CD4-positive, alpha-beta T cell treated with Interleukin-10 for 1 hour (primary cell): ENCODE results near the gene GNAS-AS1.

Experiments used
- DNase-seq: peaks from one replicate; pipeline ENCODE4 v3.0.0-alpha.2; 2020

Gene GNAS-AS1

DNA sequence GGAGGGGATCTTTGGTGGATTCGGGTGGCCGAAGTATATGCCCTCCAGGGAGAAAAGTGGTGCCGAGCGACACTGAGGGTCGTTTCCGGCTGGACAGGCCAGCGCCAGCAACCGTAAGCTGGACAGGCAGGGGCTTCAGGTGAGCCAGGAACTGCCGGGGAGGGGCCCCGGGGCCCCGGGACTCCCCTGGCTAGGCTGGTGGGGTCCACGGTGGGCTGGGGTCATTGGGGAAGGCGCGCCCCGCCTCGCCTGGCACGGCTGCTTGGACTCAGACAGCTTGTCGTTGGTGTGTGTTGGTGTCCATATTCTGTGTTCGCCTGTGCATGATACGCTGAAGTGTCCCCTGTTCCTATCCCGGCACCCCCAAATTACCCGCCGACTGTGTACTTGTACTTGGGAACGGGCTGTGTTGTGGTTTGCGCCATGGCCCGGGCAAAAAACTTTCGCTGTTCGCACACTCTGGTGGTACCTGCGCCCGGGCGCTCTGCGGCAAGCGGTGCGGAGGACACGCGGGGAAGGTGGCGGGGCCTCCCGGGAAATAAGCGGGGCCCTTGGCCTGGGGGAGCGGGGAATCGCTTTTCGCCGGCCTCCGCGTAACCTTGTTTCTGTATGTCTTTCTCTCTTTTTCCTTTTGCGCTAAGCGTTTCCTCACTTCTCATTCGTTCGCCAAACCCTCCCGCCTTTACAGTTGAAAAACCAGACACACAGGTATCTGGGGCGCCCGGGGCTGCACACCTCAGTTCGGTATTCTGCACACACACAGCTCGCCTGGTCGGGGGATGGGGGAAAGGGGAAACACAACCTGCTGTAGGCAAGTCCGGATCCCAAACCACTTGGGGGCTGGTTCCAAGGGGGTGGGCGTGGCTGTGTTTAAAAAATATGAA is 5.0 kb upstream of the GNAS-AS1 start:
- no peak for DNase-seq

DNA sequence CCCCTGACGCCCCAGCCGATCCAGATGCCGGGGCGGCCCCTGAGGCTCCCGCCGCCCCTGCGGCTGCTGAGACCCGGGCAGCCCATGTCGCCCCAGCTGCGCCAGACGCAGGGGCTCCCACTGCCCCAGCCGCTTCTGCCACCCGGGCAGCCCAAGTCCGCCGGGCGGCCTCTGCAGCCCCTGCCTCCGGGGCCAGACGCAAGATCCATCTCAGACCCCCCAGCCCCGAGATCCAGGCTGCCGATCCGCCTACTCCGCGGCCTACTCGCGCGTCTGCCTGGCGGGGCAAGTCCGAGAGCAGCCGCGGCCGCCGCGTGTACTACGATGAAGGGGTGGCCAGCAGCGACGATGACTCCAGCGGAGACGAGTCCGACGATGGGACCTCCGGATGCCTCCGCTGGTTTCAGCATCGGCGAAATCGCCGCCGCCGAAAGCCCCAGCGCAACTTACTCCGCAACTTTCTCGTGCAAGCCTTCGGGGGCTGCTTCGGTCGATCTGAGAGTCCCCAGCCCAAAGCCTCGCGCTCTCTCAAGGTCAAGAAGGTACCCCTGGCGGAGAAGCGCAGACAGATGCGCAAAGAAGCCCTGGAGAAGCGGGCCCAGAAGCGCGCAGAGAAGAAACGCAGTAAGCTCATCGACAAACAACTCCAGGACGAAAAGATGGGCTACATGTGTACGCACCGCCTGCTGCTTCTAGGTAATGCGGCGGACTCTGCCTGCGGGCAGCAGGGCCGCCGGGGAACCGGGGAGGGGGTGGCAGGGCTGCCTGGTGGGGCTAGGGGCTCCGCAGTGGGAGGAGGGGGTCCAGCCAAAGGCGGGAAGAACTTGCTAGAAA is 4.2 kb upstream of the GNAS-AS1 start:
- DNase-seq, result no peak

DNA sequence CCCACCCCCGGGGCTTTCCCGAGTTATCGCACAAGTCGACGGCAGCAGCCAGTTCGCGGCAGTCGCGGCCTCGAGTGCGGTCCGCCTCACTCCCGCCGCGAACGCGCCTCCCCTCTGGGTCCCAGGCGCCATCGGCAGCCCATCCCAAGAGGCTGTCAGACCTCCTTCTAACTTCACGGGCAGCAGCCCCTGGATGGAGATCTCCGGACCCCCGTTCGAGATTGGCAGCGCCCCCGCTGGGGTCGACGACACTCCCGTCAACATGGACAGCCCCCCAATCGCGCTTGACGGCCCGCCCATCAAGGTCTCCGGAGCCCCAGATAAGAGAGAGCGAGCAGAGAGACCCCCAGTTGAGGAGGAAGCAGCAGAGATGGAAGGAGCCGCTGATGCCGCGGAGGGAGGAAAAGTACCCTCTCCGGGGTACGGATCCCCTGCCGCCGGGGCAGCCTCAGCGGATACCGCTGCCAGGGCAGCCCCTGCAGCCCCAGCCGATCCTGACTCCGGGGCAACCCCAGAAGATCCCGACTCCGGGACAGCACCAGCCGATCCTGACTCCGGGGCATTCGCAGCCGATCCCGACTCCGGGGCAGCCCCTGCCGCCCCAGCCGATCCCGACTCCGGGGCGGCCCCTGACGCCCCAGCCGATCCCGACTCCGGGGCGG is 3.4 kb upstream of the GNAS-AS1 start:
- no peak for DNase-seq

DNA sequence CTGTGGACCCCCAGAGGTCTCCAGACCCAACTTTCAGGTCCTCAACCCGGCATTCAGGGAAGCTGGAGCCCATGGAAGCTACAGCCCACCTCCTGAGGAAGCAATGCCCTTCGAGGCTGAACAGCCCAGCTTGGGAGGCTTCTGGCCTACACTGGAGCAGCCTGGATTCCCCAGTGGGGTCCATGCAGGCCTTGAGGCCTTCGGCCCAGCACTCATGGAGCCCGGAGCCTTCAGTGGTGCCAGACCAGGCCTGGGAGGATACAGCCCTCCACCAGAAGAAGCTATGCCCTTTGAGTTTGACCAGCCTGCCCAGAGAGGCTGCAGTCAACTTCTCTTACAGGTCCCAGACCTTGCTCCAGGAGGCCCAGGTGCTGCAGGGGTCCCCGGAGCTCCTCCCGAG is 2.8 kb upstream of the GNAS-AS1 start:
- no peak for DNase-seq

DNA sequence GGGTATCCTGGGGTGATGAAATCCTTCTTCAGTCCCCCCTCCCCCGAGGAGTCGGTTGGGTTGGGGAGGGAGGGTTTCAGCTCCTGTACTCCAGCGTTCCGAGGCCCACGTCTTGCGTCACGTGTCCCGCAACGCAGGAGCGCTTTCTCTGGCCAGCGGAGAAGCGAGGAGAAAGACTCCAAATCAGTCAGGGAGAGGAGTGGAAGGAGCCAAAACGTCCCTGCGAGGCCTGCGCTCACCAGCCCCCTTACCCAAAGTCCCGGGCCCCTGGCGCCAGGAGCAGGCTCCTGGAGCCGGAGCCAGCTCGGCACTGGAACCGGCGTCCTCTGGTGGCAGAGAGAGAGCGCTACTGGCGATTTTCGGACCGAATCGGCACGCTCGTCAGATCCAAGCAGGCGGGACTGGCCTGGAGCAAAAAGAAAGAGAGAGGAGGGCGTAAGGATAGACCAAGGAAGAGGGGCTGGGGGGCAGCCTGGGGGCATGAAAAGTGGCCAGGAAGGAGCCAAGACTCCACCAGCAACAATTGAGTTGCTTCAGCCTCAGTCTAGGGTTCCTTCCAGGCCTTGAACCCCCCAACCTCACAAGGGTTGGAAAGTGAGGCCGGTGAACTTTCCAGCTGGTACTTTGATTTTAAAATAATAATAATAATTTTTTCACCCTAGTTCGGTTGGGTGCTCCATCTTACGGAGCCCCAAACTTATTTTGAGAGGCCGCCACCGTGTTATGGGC is 2.0 kb upstream of the GNAS-AS1 start, which contains the start of gene GNAS:
TSS of gene GNAS (plus strand) at position 174 of the 729 bp plus-strand sequence.
- DNase-seq, result peak; percentile 60

DNA sequence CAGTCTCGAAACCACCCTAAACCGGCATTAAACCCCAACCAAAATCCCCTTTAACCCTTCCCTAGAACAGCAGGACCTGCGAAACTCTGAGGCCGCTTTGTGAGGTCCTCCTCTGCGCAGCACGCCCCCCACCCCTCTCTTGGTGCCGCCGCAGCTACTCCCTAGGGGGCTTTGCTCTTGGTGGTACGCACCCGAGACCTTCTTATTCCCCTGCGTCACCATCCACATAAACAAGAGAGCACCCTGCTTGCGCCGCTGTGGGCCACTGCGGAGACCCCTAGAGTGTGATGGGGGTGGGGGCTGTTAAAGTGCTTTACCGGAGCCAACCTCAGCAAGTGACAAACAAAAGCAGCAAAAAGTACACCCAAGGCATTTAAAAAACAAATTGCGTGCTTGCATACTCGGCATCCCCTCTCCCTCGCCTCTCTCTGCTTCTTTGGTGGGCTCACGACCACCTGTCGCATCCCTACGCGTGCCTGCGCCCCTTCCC is 1.3 kb upstream of the GNAS-AS1 start:
- DNase-seq, result no peak

DNA sequence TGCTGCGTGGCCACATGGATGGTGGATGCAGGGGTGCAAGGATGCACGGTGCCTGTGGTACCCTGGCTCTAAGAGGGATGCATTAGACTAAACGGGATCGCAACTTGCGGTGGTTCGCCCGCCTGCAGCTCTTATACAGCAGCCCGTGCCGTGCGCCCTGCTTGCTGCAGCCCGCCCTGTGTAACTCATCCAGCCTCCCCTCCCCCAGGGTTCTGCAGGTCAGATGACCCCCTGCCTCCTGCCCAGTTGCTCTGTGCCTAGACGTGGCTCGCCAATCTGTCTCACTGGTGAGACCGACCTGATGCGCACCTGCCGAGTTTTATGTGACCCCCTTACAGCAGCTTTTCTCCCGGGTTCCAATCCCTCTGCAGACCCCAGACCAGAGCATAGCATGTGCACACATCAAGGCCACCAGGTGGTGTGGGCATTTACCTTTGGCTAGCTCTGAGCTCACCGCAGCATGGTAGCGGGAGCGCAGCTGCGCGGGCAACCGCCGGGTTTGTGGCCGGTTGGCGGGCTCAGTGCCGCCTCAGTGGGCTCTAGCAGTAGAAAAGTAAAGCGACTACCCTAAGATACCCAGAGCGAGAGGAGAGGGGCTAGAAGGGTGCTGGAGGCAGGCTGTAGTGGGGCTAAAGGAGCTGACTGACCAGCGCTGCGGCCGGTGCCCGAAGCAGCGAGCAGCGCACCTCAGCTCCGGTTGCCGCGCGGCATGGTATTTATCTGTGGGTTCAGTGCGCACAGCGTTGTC is 693 bp upstream of the GNAS-AS1 start:
- no peak for DNase-seq

DNA sequence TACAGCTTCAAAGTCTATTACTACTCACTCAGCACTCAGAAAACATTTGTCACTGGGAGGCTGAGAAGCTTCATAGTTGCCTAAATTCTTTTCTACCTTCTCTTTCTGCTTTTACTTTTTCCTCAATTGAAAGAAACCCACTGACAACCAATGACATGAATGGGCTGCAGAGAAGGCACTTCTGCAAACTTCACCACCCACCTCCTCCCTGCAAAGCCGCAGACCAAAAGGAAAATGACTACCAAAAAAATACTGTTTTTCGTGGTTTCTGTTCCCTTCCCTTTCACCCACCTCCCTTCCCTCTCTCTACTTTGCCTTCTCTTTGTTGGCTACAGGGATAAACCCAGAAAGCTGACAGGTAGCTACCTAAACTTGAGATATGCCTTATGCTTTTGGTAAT is 3.2 kb downstream of the GNAS-AS1 start:
- no peak for DNase-seq

DNA sequence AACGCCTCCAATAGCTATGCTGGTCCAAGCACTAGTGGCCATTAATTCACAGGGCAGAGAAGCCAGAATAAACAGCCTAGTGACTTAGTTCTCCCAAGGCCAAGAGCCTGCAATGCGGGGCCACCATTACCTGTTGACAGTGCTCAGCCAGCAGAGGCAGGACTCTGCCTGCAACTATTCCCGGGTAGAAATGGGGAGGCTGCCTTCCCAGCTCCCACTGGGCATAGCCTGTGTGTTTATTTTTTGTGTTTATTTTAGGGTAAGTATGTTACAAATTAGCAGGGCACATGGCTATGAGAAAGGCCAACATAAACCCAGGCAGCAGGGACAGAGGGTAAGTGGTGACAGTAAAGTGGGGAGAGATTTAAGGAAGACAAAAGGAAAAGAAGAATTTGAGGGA is 5.0 kb downstream of the GNAS-AS1 start:
- no peak for DNase-seq

DNA sequence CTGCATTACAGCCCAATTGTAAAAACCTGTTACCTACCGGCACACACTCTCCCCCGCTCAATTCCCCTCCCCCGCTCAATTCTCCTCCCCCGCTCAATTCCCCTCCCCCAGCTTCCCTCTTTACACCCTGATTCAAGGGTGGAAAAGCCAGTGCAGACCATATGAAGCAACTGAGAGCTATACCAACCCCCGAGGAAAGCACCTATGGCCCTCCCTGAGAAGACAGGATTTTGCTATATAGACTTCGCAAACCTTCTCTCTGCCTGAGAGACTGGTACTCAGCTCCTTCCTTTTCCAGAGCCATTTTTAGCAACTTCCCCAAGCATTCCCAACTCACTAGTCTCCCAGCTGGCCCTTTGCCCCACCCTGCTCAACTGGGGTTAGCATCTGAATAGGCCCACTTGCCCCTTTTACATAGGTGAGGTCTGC is 7.6 kb downstream of the GNAS-AS1 start:
- no peak for DNase-seq

DNA sequence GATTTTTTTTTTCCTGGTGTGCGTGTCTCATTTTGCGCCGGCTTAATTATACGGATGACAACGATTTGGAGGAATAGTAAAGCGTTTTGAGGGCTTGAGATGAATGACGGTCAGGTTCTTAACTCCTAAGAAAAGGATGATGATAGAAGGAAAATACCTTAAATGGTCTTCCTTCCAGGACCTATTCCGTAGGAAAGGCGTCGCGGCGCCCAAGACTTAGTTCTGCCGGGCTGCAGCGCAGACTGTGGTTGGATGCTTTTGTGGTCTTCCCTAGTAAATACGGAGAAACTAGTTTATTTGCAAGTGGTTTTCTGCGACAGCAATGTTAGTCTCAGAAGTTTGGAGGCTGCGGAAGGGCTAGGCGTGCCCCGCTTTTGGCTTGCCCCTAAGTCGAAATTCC is 8.4 kb downstream of the GNAS-AS1 start:
- DNase-seq, result no peak

DNA sequence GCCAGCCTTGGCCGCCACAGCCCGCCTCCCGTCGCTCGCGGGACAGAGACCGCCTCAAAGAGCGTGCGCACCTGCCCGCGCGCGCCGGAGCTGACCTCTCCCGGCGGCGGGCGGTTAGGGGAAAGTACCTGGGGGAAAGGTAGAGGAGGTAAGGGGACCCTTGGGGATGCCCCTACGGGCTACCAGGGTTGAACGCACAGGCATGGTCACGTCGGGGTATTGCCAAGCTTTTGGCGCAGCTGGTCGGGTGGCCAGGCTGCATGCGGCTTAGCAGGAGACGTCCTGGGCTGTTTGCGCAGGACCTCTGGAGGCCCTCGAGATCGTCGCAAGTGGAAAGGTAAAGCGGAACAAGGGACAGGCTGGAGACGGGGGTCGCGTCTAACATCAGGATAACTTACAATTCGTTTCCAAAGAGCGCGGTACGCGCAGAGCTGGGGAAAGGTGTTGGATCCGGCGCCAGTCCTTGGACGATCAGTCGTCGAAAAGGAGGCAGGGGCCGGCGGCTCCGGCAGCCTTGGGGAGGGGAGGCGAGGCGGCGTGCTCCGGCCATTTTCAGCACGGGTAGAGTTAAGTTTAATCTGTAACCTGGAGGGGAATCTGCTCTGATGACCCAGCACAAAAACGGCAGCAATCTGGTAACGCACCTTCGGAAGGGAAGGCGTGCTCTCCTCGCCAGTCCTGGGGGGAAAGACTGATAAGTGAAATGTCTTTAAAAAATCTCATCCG is 9.0 kb downstream of the GNAS-AS1 start:
- no peak for DNase-seq

DNA sequence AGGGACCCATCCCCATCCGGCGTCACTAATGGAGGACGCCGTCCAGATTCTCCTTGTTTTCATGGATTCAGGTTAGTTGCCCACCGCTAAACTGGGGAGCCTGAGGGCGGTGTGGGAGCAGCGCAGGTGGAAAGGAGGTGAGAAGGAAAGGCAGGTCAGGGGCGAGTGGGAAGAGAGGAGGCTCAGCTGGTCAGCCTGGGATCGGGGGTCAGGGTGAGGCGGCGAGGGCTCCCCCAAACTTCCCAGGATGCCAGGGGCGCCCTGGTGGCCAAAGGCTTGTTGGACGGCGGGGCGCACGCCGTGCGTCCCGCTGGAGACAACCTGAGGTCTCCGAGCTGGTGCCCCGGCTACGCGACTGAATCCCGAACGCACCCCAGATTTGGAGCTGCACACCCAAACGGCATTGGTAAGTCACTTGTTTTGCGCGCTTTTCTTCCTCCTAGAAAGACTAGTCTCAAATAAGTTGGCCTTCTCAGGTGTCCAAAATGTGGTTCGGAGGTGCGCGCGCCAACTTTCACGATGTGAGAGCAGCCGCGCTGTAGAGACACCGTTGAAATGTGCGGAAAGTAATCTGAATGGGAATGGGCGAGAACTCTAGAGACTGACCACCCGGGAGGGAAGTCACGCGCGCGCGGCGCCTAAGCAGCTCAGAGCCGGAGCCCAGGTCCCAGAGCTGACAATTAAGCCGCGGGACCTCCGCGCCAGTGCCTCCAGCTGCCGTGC is 9.7 kb downstream of the GNAS-AS1 start:
- DNase-seq, result no peak

DNA sequence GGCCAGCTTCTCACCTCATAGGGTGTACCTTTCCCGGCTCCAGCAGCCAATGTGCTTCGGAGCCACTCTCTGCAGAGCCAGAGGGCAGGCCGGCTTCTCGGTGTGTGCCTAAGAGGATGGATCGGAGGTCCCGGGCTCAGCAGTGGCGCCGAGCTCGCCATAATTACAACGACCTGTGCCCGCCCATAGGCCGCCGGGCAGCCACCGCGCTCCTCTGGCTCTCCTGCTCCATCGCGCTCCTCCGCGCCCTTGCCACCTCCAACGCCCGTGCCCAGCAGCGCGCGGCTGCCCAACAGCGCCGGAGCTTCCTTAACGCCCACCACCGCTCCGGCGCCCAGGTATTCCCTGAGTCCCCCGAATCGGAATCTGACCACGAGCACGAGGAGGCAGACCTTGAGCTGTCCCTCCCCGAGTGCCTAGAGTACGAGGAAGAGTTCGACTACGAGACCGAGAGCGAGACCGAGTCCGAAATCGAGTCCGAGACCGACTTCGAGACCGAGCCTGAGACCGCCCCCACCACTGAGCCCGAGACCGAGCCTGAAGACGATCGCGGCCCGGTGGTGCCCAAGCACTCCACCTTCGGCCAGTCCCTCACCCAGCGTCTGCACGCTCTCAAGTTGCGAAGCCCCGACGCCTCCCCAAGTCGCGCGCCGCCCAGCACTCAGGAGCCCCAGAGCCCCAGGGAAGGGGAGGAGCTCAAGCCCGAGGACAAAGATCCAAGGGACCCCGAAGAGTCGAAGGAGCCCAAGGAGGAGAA is 10.5 kb downstream of the GNAS-AS1 start:
- DNase-seq, result no peak

DNA sequence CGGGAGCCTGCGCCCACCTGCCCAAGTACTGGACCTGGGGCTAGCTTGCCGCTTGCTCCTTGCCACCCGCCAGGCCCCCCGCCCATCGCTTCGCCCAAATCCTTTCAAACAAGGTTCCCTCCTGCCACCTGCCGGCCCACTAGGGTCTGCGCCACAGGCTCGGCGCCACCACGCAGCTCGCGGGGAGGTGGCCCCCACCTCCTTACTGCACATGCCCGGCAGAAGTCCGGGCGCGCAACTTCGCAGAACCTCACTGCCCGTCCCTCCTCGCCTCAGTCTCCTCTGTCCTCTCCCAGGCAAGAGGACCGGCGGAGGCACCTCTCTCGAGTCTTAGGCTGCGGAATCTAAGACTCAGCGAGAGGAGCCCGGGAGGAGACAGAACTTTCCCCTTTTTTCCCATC is 11.2 kb downstream of the GNAS-AS1 start:
- peak; percentile 47 for DNase-seq

DNA sequence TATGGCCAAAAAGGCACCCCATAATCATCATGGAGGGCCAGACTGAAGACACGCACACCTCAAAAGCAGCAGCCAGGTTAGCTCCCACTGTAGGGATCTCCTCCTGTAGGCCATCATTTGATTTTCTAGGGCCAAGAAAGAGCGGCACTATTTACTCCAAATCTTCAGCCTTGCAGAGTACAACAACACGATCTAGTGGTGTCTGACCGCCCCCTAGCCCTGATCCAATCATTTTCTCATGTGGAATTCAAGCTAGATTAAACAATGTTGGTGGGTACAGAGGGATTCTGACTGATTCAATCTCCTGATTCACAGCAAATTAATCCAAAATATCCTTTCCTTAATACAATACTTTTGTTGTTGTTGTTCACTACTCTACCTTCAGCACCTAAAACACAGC is 12.5 kb downstream of the GNAS-AS1 start:
- DNase-seq, result no peak

DNA sequence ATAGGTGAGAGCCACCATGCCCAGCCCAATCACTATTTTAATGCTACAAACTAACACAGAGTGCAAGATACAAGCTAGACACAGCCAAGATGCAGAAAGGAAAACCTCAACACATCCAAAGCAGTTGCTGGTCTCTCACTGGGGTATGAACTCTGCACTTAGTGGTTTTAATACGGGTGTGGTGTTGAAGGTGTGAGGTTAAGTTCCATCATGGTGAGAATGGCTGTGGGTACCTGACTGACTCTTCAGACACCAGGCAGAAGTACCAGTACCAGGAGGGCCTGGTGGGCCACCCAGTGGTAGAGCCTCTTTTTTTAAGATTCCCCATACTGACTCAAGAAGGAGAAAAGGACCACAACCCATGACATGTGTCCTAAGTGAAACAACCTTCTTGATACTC is 13.0 kb downstream of the GNAS-AS1 start:
- DNase-seq, result no peak

DNA sequence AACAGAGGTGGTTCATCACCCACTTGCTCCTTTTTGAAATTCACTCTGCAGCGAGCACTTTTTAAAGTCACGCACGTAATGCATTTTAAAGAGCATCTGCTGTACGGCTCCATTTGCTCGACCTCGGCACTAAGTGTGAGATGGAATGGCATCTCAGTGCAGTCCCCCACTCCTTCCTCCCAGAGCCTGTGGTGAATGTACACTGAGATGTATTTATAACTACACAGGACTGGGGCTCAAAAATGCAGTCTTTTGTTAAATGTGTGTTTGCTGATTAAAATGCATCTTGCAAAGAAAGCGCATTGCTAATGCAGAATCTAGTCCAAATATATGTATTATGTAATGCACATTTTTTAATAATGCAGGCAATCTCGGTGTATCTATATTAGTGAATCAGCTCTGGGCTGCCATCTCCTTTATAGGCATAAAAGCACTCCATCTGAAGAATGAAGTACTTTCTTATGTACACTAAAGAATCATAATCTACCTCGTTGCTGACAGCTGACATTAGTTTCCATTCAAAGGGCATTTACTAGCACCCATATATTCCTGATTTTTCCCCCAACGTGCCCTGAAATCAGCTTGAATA is 14.0 kb downstream of the GNAS-AS1 start:
- no peak for DNase-seq

DNA sequence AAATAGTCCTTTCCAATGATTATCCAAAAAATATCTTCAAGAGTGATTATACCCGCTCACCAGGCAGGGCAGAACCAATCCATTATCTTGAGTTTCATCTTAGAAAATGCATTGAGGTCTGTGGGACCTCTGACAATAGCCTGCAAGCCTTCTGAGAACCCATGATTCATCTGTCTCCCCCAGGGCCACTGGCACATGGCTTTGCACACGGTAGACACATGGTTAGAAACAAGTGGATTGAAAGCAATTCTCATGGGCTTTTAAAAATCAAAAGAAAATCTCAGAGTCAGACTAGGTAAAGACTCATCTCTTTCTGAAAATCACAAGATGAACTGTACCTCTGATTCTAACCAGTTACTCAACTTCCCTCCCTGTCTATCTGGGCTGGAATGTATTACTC is 15.5 kb downstream of the GNAS-AS1 start:
- no peak for DNase-seq
